WI38 (cell line): ENCODE measurements around the gene TELO2.

Source experiments
- H3K4me3 ChIP-seq: 2 replicates; pipeline ENCODE4 v1.5.1; 2011; ENCODE audit warnings: low read depth, mild to moderate bottlenecking, control low read depth, low read length
- CTCF ChIP-seq: IDR thresholded peaks from 2 replicates; pipeline ENCODE4 v1.5.1; 2012; ENCODE audit warnings: low read depth, mild to moderate bottlenecking, control low read depth, low read length

Gene TELO2

GRCh38 chr16:1542533-1542932 is 49.4 kb downstream of the TELO2 start:
- no peak for TF ChIP-seq CTCF

GRCh38 chr16:1543085-1543896 is 50.1 kb downstream of the TELO2 start:
- TF ChIP-seq CTCF: no peak
- H3K4me3 ChIP-seq: no peak overlapping the region

More at GRCh38 chr16:1542533-1542932, 49.4 kb downstream of the TELO2 start:
- H3K4me3 ChIP-seq: no peak overlapping the region

- TF ChIP-seq CTCF: no peak
- H3K4me3 ChIP-seq: no peak overlapping the region
Observed at GRCh38 chr16:1545044-1546040, 52.2 kb downstream of the TELO2 start.

- H3K4me3 ChIP-seq: no peak overlapping the region
- no peak for TF ChIP-seq CTCF
Observed at GRCh38 chr16:1546430-1546829, 53.3 kb downstream of the TELO2 start.

GRCh38 chr16:1548233-1548632 is 55.1 kb downstream of the TELO2 start:
- no peak overlapping the region for H3K4me3 ChIP-seq

GRCh38 chr16:1548727-1549126 is 55.6 kb downstream of the TELO2 start:
- no peak for TF ChIP-seq CTCF

More at GRCh38 chr16:1548233-1548632, 55.1 kb downstream of the TELO2 start:
- TF ChIP-seq CTCF: no peak

More at GRCh38 chr16:1548727-1549126, 55.6 kb downstream of the TELO2 start:
- H3K4me3 ChIP-seq: no peak overlapping the region
